MV-4-11 (cell line): ENCODE measurements around the gene GIMAP5.
A peak's percentile ranks its signal among the peaks of the same experiment; 100 is the strongest.

ENCODE experiments used
- DNase-seq: peaks from one replicate; lab custom pipeline; 2025; lab: John Stamatoyannopoulos, UW

Gene GIMAP5

GRCh38 chr7:150737265-150738055 is at the start of gene GIMAP5:
GIMAP5 (plus strand) TSS chr7:150737418; CDS start chr7:150740885, 3,467 bp downstream.
- peak; percentile 53 for DNase-seq

GRCh38 chr7:150688630-150689029 is 48.6 kb upstream of the GIMAP5 start:
- no peak for DNase-seq

GRCh38 chr7:150695654-150696053 is 41.6 kb upstream of the GIMAP5 start:
- no peak for DNase-seq

DNA sequence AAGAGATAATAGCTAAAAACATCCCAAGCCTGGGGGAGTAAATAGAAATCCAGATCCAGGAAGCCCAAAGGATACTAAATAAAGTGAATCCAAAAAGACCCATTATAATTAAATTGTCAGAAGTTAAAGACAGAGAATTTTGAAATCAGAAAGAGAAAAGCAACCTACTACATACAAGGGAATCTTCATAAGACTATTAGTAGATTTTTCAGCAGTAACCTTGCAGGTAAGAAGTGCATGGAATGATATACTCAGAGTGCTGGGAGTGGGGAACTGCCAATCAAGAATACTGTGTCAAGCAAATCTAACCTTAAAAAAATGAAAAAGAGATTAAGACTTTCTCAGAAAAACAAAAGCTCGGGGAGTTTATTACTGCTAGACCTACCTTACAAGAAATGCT is 34.0 kb upstream of the GIMAP5 start:
- DNase-seq: no peak

GRCh38 chr7:150715293-150715692 is 21.9 kb upstream of the GIMAP5 start:
- no peak for DNase-seq

- DNase-seq: no peak
These were observed 21.5 kb upstream of the GIMAP5 start for GRCh38 chr7:150715738-150716137.

GRCh38 chr7:150716368-150716767 is 20.9 kb upstream of the GIMAP5 start, which contains the start of gene GIMAP1:
GIMAP1 (plus strand) TSS chr7:150716613; CDS start chr7:150719048, 2,435 bp downstream.
- DNase-seq: peak; percentile 83

DNA sequence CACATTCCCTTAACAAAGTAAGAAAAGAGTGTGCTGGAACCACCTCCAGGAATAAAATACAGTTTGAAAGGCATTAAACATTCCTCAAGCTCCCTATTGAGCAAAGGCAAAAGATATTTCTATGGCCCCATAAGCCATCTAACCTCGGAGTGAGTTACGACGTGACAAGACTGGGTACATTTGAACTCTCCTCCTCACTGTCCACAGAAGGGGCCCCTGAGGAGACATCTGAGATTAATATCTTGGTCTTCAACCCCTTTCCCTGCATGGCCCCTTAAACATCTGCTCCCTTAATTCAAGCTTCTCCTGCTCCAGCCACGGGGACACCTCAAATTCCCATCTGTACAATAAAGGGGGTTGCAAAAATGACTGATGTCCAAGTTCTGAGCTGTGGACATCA is 20.3 kb upstream of the GIMAP5 start:
- no peak for DNase-seq

DNA sequence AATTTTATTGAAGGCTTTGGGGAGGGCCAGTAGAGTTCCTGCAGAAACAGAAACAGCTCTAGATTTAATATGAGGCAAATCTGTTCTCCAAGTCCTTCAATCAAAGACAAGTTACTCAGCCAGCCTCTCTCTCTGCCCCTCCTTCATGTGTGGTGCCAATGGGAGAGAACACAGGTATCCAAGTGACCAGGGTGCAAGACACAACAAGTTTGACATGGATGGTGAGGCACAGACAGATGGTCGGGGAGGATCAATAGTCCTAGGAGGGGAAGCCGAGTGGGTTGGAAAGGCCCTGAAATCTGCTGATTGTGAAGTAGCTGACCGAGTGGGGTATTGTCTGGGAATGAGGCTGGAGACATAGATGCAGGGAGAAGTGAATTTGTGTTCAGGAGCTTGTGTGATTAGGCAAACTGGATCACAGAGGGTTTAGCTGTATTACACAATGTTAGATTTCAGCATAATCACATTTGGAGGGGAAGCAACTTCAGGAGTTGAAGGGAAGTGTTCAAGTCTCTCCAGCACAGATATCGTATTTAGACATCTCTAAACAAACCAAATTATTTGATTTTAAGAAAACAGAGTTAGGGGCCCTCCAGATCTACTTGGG is 19.3 kb upstream of the GIMAP5 start:
- DNase-seq: peak; percentile 70

DNA sequence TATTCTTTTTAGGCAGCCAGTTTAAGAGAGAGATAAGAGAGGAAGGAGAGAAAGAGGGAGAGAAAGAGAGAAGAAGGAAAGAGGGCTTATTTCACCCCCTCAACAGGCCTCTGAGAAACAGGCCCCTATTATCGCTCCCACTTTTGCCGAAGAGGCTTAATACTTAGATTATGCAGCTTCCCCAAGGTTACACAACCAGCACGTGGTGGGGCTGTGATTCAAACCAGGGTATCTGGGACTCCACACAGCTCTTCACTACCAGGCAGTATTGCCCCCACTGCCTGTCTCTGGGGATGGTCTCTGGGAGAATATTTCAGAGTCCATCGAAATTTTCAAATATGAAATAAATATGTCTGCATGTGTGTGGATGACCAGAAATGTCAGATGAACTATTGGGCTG is 17.8 kb upstream of the GIMAP5 start:
- DNase-seq: no peak

DNA sequence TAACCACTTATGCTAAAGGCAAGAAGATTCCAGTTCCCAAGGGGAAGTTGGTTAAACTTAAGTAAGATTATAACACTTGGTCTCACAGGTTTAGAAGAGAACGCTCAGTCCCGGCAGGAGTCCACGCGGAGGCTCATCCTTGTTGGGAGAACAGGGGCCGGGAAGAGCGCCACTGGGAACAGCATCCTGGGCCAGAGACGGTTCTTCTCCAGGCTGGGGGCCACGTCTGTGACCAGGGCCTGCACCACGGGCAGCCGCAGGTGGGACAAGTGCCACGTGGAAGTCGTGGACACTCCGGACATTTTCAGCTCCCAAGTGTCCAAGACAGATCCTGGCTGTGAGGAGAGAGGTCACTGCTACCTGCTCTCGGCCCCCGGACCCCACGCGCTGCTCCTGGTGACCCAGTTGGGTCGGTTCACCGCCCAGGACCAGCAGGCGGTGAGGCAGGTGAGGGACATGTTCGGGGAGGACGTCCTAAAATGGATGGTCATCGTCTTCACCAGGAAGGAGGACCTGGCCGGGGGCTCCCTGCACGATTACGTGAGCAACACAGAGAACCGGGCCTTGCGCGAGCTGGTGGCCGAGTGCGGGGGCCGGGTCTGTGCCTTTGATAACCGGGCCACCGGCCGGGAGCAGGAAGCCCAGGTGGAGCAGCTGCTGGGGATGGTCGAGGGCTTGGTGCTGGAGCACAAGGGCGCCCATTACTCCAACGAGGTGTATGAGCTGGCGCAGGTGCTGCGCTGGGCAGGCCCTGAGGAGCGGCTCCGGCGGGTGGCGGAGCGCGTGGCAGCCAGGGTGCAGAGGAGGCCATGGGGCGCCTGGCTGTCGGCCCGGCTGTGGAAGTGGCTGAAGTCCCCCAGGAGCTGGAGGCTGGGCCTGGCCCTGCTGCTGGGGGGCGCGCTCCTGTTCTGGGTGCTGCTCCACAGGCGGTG is 17.0 kb upstream of the GIMAP5 start:
- DNase-seq: no peak

GRCh38 chr7:150721970-150722373 is 15.2 kb upstream of the GIMAP5 start:
- DNase-seq: no peak

DNA sequence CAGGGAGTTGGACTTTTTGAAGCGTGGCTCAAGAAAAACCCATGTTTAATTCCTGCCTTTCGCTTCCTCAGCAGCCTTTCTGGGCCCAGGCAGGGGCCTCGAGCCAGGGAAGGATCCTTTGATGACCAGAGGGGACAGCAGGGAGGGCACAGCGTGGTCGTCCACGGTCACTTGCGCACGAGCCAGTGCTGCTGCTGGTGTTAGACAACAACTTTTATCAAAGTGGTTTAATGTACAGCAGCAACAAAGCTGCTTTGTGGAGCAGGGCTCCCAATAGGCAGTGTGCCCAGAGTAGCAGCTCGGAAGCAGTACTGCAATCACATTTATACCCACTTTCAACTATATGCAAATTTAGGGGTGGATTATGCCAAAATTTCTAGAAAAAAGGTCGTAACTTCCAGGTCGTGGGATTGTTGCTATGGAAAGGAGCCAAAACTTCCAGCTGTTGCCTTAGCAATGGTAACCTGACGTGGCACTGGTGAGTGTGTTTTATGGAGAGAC is 14.7 kb upstream of the GIMAP5 start:
- DNase-seq: no peak

DNA sequence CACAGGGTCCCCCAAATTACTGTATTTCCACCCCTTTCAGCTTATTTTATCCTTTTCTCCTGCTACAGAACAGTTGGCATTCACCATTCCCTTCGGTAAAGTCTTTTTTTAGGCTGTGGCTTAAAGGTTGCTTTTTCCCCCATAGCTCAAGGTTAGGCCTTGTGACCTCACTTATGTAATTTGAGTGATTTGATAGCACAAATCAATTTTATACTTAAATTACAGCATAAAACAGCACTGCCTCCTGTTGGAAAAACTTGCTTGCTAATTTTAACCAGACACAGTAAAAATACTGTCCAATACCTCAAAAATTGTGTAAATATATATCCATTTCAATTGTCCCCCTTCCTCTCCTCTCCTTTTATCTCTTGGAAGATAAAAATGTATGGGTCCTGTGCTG is 13.8 kb upstream of the GIMAP5 start:
- no peak for DNase-seq

DNA sequence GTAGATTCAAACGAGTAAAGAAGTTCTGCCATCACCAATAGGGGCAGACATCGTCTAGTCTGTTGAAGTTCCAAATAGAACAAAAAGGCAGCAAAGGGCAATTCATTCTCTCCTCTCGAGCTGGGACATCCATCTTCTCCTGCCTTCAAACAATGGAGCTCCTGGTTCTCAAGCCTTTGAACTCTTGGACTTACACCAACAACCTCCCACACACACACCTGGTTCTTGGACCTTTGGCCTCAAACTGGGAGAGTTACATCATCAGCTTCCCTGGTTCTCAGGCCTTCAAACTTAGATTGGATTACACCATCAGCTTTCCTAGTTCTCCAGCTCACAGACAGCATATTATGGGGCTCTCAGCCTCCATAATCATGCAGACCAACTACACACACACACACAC is 9.8 kb upstream of the GIMAP5 start:
- DNase-seq: no peak

- no peak for DNase-seq
These were observed 9.2 kb upstream of the GIMAP5 start for GRCh38 chr7:150728011-150728410.

- DNase-seq: no peak
These were observed 8.6 kb upstream of the GIMAP5 start for GRCh38 chr7:150728609-150729008.

DNA sequence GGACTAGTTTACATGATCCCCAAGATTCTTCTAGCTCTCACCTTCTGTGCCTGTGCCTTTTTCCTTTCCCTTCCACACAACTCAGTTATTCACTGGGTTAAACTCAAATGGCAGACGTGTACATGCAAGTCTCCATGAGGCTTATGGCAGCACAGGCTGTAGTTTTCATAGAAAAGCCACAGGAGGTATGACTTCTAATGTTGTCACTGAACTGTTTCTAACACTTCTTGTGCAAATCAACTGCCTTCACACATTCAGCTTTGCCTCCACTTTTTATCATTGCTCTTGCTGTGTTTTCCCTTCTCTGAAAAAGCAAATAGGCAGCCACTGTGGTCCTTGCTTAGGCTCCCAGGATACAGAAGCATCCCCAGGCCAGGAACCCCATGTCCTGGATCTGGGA is 5.3 kb upstream of the GIMAP5 start:
- no peak for DNase-seq

GRCh38 chr7:150732786-150733481 is 4.3 kb upstream of the GIMAP5 start:
- DNase-seq: no peak

DNA sequence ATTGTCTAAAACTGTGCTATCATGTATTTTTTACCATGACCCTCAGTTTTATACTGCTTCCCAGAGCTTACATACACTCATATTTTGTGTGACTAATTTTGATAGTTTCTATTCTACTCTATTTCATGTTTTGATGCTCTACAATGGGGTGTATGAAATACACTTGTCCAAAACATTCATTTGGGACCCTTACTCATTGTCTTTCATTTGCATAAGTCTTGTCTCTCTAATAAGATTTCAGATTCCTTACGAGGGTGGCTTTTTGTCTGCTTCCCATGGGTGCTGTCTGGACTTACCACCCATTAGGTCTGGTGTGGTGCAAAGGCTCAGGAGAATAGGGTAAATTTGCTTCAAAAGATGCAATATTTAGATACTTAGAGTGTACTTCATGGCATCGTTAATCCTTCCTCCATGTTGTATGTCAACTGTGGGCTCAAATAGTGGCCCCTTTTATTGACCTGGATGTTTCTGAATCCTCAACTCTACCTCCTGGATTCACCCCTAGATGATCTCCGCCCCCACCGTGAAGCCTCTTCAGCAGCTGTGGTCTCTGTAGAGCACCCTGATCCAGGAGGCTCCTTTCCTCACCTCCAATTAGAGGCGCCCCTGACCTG is 3.6 kb upstream of the GIMAP5 start:
- DNase-seq: no peak

DNA sequence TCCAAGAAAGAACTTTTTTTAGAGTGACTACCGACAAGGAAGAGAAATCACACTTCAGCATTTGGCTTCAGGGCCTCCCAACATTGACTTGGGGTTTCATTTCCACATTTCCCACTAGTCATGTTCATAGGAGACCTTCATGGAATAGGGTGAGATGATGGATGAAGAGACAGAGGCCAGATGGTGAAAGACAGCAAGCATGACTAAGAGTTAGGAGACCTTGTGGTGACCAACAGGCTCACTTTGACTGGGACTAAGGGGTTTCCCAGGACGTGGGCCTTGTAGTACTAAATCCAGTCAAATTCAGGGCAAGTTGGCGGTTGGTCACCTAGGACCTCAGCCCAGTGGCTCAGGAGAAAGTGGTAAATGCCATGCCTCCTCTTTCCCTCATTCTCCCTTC is 3.0 kb upstream of the GIMAP5 start:
- peak; percentile 83 for DNase-seq
